HepG2 (cell line): ENCODE data around the gene FAAP100. TPM values are rescaled to one million over a fixed set of nuclear protein-coding genes. Genes with fewer than 3 reads are reported as not detected.
A peak's percentile ranks its signal among the peaks of the same experiment; 100 is the strongest.

ENCODE experiments used
- ARNT2 ChIP-seq: sonication (generic); formaldehyde crosslinking; IDR thresholded peaks from 2 replicates; pipeline ENCODE4 v1.8.0; 2022; ENCODE audit warnings: mild to moderate bottlenecking, low read depth, missing genetic modification reagents, moderate library complexity
- ATF7-NPFF ChIP-seq: sonication (generic); formaldehyde crosslinking; IDR thresholded peaks from 2 replicates; pipeline ENCODE4 v1.8.1; 2023; ENCODE audit warnings: mild to moderate bottlenecking, low read depth, missing genetic modification reagents, moderate library complexity
- BHLHE40 ChIP-seq: IDR thresholded peaks from 2 replicates; pipeline ENCODE4 v1.6.1; 2011; ENCODE audit warnings: low read length, improper control_type of control experiment
- CAMTA2 ChIP-seq: sonication (generic); formaldehyde crosslinking; IDR thresholded peaks from 2 replicates; pipeline ENCODE4 v1.4.0; 2020; ENCODE audit warnings: mild to moderate bottlenecking, missing genetic modification reagents, borderline replicate concordance
- FOXP1 ChIP-seq, 2 experiments: fragments of 450-650 bp in 1 of 2; IDR thresholded peaks; 2 replicates each; pipeline ENCODE4 v1.6.1; 2017 to 2018; ENCODE audit warnings: antibody characterized with exemption in 1 of 2
- KAT7 ChIP-seq: IDR thresholded peaks from 2 replicates; pipeline ENCODE4 v1.6.1; 2018; ENCODE audit warnings: borderline replicate concordance, missing compliant biosample characterization
- KDM4B ChIP-seq: sonication (generic); formaldehyde crosslinking; IDR thresholded peaks from 2 replicates; pipeline ENCODE4 v1.4.0; 2020; ENCODE audit warnings: missing genetic modification reagents
- MTERF4 ChIP-seq: sonication (generic); formaldehyde crosslinking; IDR thresholded peaks from 2 replicates; pipeline ENCODE4 v1.8.0; 2023; ENCODE audit warnings: mild to moderate bottlenecking, missing genetic modification reagents
- MXI1 ChIP-seq: IDR thresholded peaks from 3 replicates; pipeline ENCODE4 v1.6.1; 2012; ENCODE audit warnings: low read depth, low read length, inconsistent platforms, borderline replicate concordance
- PHF20 ChIP-seq: sonication (generic); formaldehyde crosslinking; IDR thresholded peaks from 2 replicates; pipeline ENCODE4 v1.5.0; 2020; ENCODE audit warnings: mild to moderate bottlenecking, missing genetic modification reagents
- SCMH1 ChIP-seq: sonication (generic); formaldehyde crosslinking; IDR thresholded peaks from 2 replicates; pipeline ENCODE4 v1.9.0; 2021; ENCODE audit warnings: missing genetic modification reagents, mild to moderate bottlenecking, borderline replicate concordance
- SIN3B ChIP-seq: fragments of 150-350 bp; IDR thresholded peaks from 2 replicates; pipeline ENCODE4 v1.6.1; 2014; ENCODE audit warnings: low read length
- TBX2 ChIP-seq: sonication (generic); formaldehyde crosslinking; IDR thresholded peaks from 2 replicates; pipeline ENCODE4 v1.5.0; 2020; ENCODE audit warnings: missing genetic modification reagents, mild to moderate bottlenecking, borderline replicate concordance
- TEAD3 ChIP-seq: optimal IDR thresholded peaks from 2 replicates; pipeline ENCODE3; 2016; ENCODE audit warnings: borderline replicate concordance
- TOPORS ChIP-seq: sonication (generic); formaldehyde crosslinking; IDR thresholded peaks from 2 replicates; pipeline ENCODE4 v1.8.0; 2023; ENCODE audit warnings: mild to moderate bottlenecking, missing genetic modification reagents
- TSC22D2 ChIP-seq: sonication (generic); formaldehyde crosslinking; IDR thresholded peaks from 2 replicates; pipeline ENCODE4 v1.5.1; 2020; ENCODE audit warnings: missing genetic modification reagents, mild to moderate bottlenecking, borderline replicate concordance
- ZKSCAN5 ChIP-seq: sonication (generic); formaldehyde crosslinking; IDR thresholded peaks from 2 replicates; pipeline ENCODE4 v1.5.1; 2020; ENCODE audit warnings: mild to moderate bottlenecking, missing genetic modification reagents
- ZNF124 ChIP-seq: sonication (generic); formaldehyde crosslinking; IDR thresholded peaks from 2 replicates; pipeline ENCODE4 v1.4.0; 2020; ENCODE audit warnings: missing genetic modification reagents
- ZNF253 ChIP-seq: sonication (generic); formaldehyde crosslinking; IDR thresholded peaks from 2 replicates; pipeline ENCODE4 v1.8.0; 2022; ENCODE audit warnings: mild to moderate bottlenecking, missing genetic modification reagents, borderline replicate concordance
- ZNF350 ChIP-seq: sonication (generic); formaldehyde crosslinking; IDR thresholded peaks from 2 replicates; pipeline ENCODE4 v1.4.0; 2020; ENCODE audit warnings: mild to moderate bottlenecking, low read depth, missing genetic modification reagents, borderline replicate concordance
- ZNF562 ChIP-seq: sonication (generic); formaldehyde crosslinking; IDR thresholded peaks from 2 replicates; pipeline ENCODE4 v1.8.0; 2022; ENCODE audit warnings: missing genetic modification reagents, borderline replicate concordance
- polyA plus RNA-seq, 8 experiments: library from polyadenylated mRNA; depleted of rRNA in 3 of 8; stranded (reverse) in 7 of 8; unstranded in 1 of 8; fragments of >200 nt; fragmentation: Illumina TruSeq in 4 of 8; extraction: Trizol in 4 of 8; gene quantifications; 2 replicates each; pipeline versions ENCODE4 v1.2.1 to v1.2.3, GENCODE V29; 2011 to 2016; ENCODE audit warnings: low read depth in 4 of 8, missing spikeins in 1 of 8, mixed read lengths in 1 of 8; ENCODE audit not compliant: insufficient read depth in 1 of 8
- total RNA-seq, 5 experiments: library from RNA; depleted of rRNA; stranded (reverse); fragments of >200 nt; fragmentation: Illumina TruSeq; extraction: Trizol; gene quantifications; 2 replicates each; pipeline ENCODE4 v1.2.3, GENCODE V29; 2016; ENCODE audit warnings: low read depth in 1 of 5
- TF ChIP-seq, protein P1 (sequence below): sonication (generic); formaldehyde crosslinking; IDR thresholded peaks from 2 replicates; pipeline ENCODE4 v1.4.0; 2020; ENCODE audit warnings: missing genetic modification reagents
- TF ChIP-seq, protein P2 (sequence below): IDR thresholded peaks from 2 replicates; pipeline ENCODE4 v1.6.1; 2016; ENCODE audit warnings: missing genetic modification reagents, missing compliant biosample characterization
- TF ChIP-seq, protein P3 (sequence below): sonication (generic); formaldehyde crosslinking; conservative IDR thresholded peaks from 2 replicates; pipeline ENCODE4 v1.5.0; 2020; ENCODE audit warnings: missing genetic modification reagents
- TF ChIP-seq, protein P4 (sequence below): sonication (generic); formaldehyde crosslinking; IDR thresholded peaks from 2 replicates; pipeline ENCODE4 v1.9.0; 2021; ENCODE audit warnings: missing genetic modification reagents, borderline replicate concordance

Gene FAAP100
- total and polyA plus RNA-seq, 2 of the 13 experiments (the other 11 are each of a cell fraction or from before 2014, with no cell fraction given): 7.6 to 20.8 TPM

DNA sequence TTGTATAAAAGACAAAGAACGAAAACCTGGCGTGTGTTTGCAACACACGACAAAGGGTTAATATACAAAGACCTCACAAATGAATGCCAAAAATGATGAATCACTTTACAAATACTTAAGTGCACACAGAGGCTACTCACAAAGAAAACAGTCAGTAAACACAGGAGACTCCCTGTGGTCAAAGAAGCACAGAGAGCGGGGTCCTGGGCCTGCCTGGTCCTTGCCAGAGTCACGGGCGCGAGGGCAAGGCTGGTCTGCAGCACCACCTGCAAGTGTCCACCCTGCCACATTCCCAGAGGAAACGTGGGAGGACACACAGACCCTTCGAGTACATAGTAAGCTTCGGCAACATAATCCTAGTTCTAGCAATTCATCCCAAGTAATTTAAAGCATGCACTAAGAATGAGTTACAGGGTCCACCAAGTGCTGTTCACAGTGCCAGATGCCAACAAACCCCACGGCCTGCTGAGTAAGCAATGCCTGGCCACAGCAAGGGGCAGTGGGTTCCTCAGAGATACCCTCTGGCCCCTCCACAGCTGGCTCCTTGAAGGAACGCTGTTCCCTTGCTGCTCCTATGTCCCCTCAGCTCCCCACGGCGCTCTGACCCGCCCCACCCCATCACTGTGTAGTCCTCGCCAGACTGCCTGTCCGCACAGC, 24.6 kb upstream of the FAAP100 start (continued):
- TF ChIP-seq MXI1 (peak; percentile 20; the same call in 1 of the 3 replicates), PHF20 (CRISPR knock-in tag) (no peak), CAMTA2 (CRISPR knock-in tag) (no peak), ZNF350 (CRISPR knock-in tag) (no peak), ARNT2 (CRISPR knock-in tag) (no peak), KDM4B (CRISPR knock-in tag) (no peak), ZKSCAN5 (CRISPR knock-in tag) (no peak), TBX2 (no peak), TOPORS (no peak), KAT7 (CRISPR knock-in tag) (no peak; the same call in 1 of the 2 replicates), ZNF124 (CRISPR knock-in tag) (no peak), ZNF562 (CRISPR knock-in tag) (no peak), BHLHE40 (no peak), TEAD3 (CRISPR knock-in tag) (peak; percentile 40), ATF7-NPFF (CRISPR knock-in tag) (no peak), MTERF4 (CRISPR knock-in tag) (no peak), SIN3B (no peak), SCMH1 (CRISPR knock-in tag) (no peak), ZNF253 (CRISPR knock-in tag) (no peak), FOXP1 (IDR thresholded peaks at IDR 0.05) (no peak), FOXP1 (CRISPR knock-in tag; IDR thresholded peaks at IDR 0.05) (peak; percentile 92), TSC22D2 (CRISPR knock-in tag) (no peak)
- TF ChIP-seq, protein P1, sequence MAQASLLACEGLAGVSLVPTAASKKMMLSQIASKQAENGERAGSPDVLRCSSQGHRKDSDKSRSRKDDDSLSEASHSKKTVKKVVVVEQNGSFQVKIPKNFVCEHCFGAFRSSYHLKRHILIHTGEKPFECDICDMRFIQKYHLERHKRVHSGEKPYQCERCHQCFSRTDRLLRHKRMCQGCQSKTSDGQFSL (CRISPR knock-in tag): no peak
- TF ChIP-seq, protein P2, sequence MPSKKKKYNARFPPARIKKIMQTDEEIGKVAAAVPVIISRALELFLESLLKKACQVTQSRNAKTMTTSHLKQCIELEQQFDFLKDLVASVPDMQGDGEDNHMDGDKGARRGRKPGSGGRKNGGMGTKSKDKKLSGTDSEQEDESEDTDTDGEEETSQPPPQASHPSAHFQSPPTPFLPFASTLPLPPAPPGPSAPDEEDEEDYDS (CRISPR knock-in tag): peak; percentile 25; the same call in 1 of the 2 replicates
- TF ChIP-seq, protein P3, sequence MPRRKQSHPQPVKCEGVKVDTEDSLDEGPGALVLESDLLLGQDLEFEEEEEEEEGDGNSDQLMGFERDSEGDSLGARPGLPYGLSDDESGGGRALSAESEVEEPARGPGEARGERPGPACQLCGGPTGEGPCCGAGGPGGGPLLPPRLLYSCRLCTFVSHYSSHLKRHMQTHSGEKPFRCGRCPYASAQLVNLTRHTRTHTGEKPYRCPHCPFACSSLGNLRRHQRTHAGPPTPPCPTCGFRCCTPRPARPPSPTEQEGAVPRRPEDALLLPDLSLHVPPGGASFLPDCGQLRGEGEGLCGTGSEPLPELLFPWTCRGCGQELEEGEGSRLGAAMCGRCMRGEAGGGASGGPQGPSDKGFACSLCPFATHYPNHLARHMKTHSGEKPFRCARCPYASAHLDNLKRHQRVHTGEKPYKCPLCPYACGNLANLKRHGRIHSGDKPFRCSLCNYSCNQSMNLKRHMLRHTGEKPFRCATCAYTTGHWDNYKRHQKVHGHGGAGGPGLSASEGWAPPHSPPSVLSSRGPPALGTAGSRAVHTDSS (CRISPR knock-in tag): no peak
- TF ChIP-seq, protein P4, sequence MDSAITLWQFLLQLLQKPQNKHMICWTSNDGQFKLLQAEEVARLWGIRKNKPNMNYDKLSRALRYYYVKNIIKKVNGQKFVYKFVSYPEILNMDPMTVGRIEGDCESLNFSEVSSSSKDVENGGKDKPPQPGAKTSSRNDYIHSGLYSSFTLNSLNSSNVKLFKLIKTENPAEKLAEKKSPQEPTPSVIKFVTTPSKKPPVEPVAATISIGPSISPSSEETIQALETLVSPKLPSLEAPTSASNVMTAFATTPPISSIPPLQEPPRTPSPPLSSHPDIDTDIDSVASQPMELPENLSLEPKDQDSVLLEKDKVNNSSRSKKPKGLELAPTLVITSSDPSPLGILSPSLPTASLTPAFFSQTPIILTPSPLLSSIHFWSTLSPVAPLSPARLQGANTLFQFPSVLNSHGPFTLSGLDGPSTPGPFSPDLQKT (CRISPR knock-in tag): no peak
